B cell (primary cell): ENCODE data around the gene DAZAP2. TPM values are rescaled to one million over a fixed set of nuclear protein-coding genes. Genes with fewer than 3 reads are reported as not detected.

ENCODE experiments used
- ATAC-seq: fragments of 200-7000 bp; cut with Tn5 transposase; one replicate; pipeline ENCODE4 v1.10.0; 2021; ENCODE audit warnings: low read depth, mild to moderate bottlenecking, moderate number of reproducible peaks, moderate library complexity
- CTCF ChIA-PET: fragments of 350-600 bp; sonication (Branson Sonifier 250); formaldehyde crosslinking; loops from one replicate; lab custom pipeline; 2021; ENCODE audit warnings: antibody characterized with exemption, inconsistent platforms; lab: Charles Lee
- POLR2A ChIA-PET: fragments of 350-600 bp; sonication (Branson Sonifier 250); formaldehyde crosslinking; loops from one replicate; lab custom pipeline; 2021; ENCODE audit warnings: antibody characterized with exemption; lab: Charles Lee
- DNase-seq: peaks from one replicate; pipeline ENCODE4 v3.0.0; 2013
- H2AFZ ChIP-seq: 2 replicates; pipeline ENCODE4 v1.6.1; 2012; ENCODE audit warnings: mild to moderate bottlenecking, low read depth, low read length; ENCODE audit not compliant: insufficient read depth, poor library complexity, severe bottlenecking
- H3K27ac ChIP-seq, 2 donors: 1 replicate in 1 of 2; 2 replicates in 1 of 2; pipeline ENCODE4 v1.5.1; 2012 to 2013; ENCODE audit warnings: low read length in 2 of 2, mild to moderate bottlenecking in 2 of 2, moderate library complexity in 1 of 2
- H3K27me3 ChIP-seq, 4 experiments: fragments of 200-600 bp in 1 of 4; sonication (generic) in 1 of 4; replicated peaks in 1 of 4; 1 replicate in 2 of 4; 2 replicates in 2 of 4; pipeline versions ENCODE4 v1.6.1 to v1.7.0; 2013 to 2016; ENCODE audit warnings: low read length in 3 of 4, mild to moderate bottlenecking in 2 of 4, mixed read lengths in 1 of 4, moderate library complexity in 1 of 4; ENCODE audit not compliant: insufficient read depth in 4 of 4, control insufficient read depth in 3 of 4; ENCODE audit errors: control extremely low read depth in 1 of 4
- H3K36me3 ChIP-seq, 2 experiments: replicated peaks in 1 of 2; 1 replicate in 1 of 2; 2 replicates in 1 of 2; pipeline versions ENCODE4 v1.6.1 to v1.7.1; 2013; ENCODE audit warnings: low read length in 1 of 2; ENCODE audit not compliant: insufficient read depth in 2 of 2, control insufficient read depth in 1 of 2; ENCODE audit errors: control extremely low read depth in 1 of 2, extremely low read depth in 1 of 2
- H3K4me1 ChIP-seq, 2 donors: fragments of 200-600 bp in 1 of 2; sonication (generic) in 1 of 2; 1 replicate in 1 of 2; 2 replicates in 1 of 2; pipeline versions ENCODE4 v1.5.1 to v1.6.1; 2013 to 2017; ENCODE audit warnings: low read length in 2 of 2; ENCODE audit not compliant: control insufficient read depth in 2 of 2, insufficient read depth in 2 of 2
- H3K4me2 ChIP-seq: replicated peaks from 2 replicates; pipeline ENCODE3; 2012; ENCODE audit warnings: mild to moderate bottlenecking, low read depth, low read length; ENCODE audit not compliant: poor library complexity, severe bottlenecking
- H3K4me3 ChIP-seq, 5 experiments: fragments of 200-600 bp in 1 of 5; sonication (generic) in 1 of 5; 1 replicate in 3 of 5; 2 replicates in 2 of 5; pipeline versions ENCODE4 v1.5.1 to v1.7.0; 2011 to 2016; ENCODE audit warnings: low read length in 4 of 5, mild to moderate bottlenecking in 4 of 5, low read depth in 2 of 5, control low read depth in 1 of 5, moderate library complexity in 1 of 5; ENCODE audit not compliant: insufficient read depth in 1 of 5; ENCODE audit errors: control extremely low read depth in 1 of 5, extremely low read depth in 1 of 5
- H3K79me2 ChIP-seq: fragments of 200-600 bp; sonication (generic); one replicate; pipeline ENCODE4 v1.6.0; 2016; ENCODE audit warnings: low read length; ENCODE audit not compliant: control insufficient read depth, insufficient read depth
- H3K9ac ChIP-seq: fragments of 200-600 bp; sonication (generic); 2 replicates; pipeline ENCODE4 v1.6.1; 2017; ENCODE audit warnings: mild to moderate bottlenecking, low read length, moderate library complexity
- H3K9me3 ChIP-seq, 3 donors: one replicate each; pipeline versions ENCODE4 v1.6.1 to v1.7.1; 2013; ENCODE audit warnings: low read length in 2 of 3; ENCODE audit not compliant: control insufficient read depth in 2 of 3, insufficient read depth in 1 of 3; ENCODE audit errors: control extremely low read depth in 1 of 3
- H4K20me1 ChIP-seq: 2 replicates; pipeline ENCODE4 v1.6.0; 2012; ENCODE audit warnings: mild to moderate bottlenecking, low read length; ENCODE audit not compliant: insufficient read depth, control insufficient read depth, poor library complexity, severe bottlenecking
- H3K27ac Mint-ChIP-seq: one replicate; pipeline ENCODE4 v1.8.0; 2021; ENCODE audit warnings: mixed read lengths
- H3K27me3 Mint-ChIP-seq: one replicate; pipeline ENCODE4 v1.8.0; 2021; ENCODE audit warnings: mixed read lengths
- H3K4me1 Mint-ChIP-seq: one replicate; pipeline ENCODE4 v1.8.0; 2021; ENCODE audit warnings: mixed read lengths
- H3K4me3 Mint-ChIP-seq: one replicate; pipeline ENCODE4 v1.8.0; 2021; ENCODE audit warnings: mixed read lengths
- H3K9me3 Mint-ChIP-seq: one replicate; pipeline ENCODE4 v1.8.0; 2022; ENCODE audit warnings: mixed read lengths; ENCODE audit not compliant: insufficient read depth
- EZH2 ChIP-seq: IDR thresholded peaks from 2 replicates; pipeline ENCODE4 v1.6.1; 2012; ENCODE audit warnings: borderline replicate concordance, low read depth, mild to moderate bottlenecking, moderate library complexity, low read length; ENCODE audit not compliant: insufficient read depth, poor library complexity, severe bottlenecking
- WGBS: methylation state at CpG from one replicate; pipeline ENCODE4 v1.1.5; 2013; ENCODE audit warnings: missing lambda C conversion rate; ENCODE audit not compliant: insufficient coverage; 5-methylcytosine and 5-hydroxymethylcytosine counted together
- intact Hi-C: fragments of 100-400 bp; cut with micrococcal nuclease; formaldehyde crosslinking; loops from one replicate; pipeline ENCODE4 v1.10.0; 2022
- polyA plus RNA-seq: library from polyadenylated mRNA; depleted of rRNA; stranded (reverse); fragments of >200 nt; gene quantifications from 2 replicates; pipeline ENCODE4 v1.2.3, GENCODE V29; 2012
- total RNA-seq, 2 donors: library from RNA; stranded (reverse); fragments of 120-200 nt in 1 of 2; gene quantifications; 1 replicate in 1 of 2; 2 replicates in 1 of 2; pipeline versions ENCODE4 v1.2.3 to v1.2.4, GENCODE V29; 2013 to 2022
- TF ChIP-seq, protein P1 (sequence below): fragments of 200-600 bp; IDR thresholded peaks from one replicate; pipeline ENCODE4 v1.8.0; 2022; ENCODE audit warnings: antibody characterized with exemption, mild to moderate bottlenecking

The DAZAP2 gene
- total and polyA plus RNA-seq, 2 donors (not counting 1 experiment from before 2014, with no cell fraction given): 233 to 620 TPM

- TF ChIP-seq, protein P1, sequence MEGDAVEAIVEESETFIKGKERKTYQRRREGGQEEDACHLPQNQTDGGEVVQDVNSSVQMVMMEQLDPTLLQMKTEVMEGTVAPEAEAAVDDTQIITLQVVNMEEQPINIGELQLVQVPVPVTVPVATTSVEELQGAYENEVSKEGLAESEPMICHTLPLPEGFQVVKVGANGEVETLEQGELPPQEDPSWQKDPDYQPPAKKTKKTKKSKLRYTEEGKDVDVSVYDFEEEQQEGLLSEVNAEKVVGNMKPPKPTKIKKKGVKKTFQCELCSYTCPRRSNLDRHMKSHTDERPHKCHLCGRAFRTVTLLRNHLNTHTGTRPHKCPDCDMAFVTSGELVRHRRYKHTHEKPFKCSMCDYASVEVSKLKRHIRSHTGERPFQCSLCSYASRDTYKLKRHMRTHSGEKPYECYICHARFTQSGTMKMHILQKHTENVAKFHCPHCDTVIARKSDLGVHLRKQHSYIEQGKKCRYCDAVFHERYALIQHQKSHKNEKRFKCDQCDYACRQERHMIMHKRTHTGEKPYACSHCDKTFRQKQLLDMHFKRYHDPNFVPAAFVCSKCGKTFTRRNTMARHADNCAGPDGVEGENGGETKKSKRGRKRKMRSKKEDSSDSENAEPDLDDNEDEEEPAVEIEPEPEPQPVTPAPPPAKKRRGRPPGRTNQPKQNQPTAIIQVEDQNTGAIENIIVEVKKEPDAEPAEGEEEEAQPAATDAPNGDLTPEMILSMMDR: peak; percentile 69
- no peak for TF ChIP-seq EZH2
- Histone ChIP-seq H3K36me3 (no peaks in the 10 kb centered on the region), H3K9me3 (no peaks in the 10 kb centered on the region), H2AFZ (peak within 1 kb of the TSS; percentile 84), H3K4me1 (peaks cover 6 to 18% of the 10 kb centered on the region in 2 donors), H3K4me3 (peak within 1 kb of the TSS; percentile 68 to 86 (median 71)), H3K9ac (peak within 1 kb of the TSS; percentile 82), H3K4me2 (peak within 1 kb of the TSS; percentile 96), H4K20me1 (no peaks in the 10 kb centered on the region), H3K79me2 (peaks cover 3% of the 10 kb centered on the region), H3K27me3 (no peaks in the 10 kb centered on the region), H3K27ac (peak within 1 kb of the TSS; percentile 85 to 93)
- peaks cover 19% of the 10 kb centered on the region for H3K4me1 Mint-ChIP-seq
- H3K27ac Mint-ChIP-seq: peak within 1 kb of the TSS; percentile 96
- peak within 1 kb of the TSS; percentile 95 for H3K4me3 Mint-ChIP-seq
- no peaks in the 10 kb centered on the region for H3K9me3 Mint-ChIP-seq
- intact Hi-C loops: loop anchor here (1.0 to 5.0 kb wide), 10 partner anchors 20 to 1789 kb away; partner anchors contain the start of genes BIN2, CSRNP2, DAZAP2 and EIF4B
- no peaks in the 10 kb centered on the region for H3K27me3 Mint-ChIP-seq
- CTCF ChIA-PET: interaction anchor here (0.8 to 2.4 kb wide), 15 partner anchors 12 to 453 kb away, joined by 3 to 20 read pairs (median 4); partner anchors contain the start of genes CSRNP2 and DAZAP2
- POLR2A ChIA-PET: interaction anchor here (0.5 to 2.5 kb wide), 33 partner anchors 9 to 453 kb away, joined by 3 to 70 read pairs (median 5); partner anchors contain the start of genes CSRNP2, DAZAP2, SLC11A2 and TFCP2
- ATAC-seq (peak; percentile 72), DNase-seq (peak; percentile 87)
- WGBS: under 1% methylated on average over 28 of the region's 35 CpGs
These were observed 20.5 kb upstream of the DAZAP2 start, which contains the start of gene POU6F1 for GRCh38 chr12:51217968-51218606. Gene POU6F1 (minus strand): TSS chr12:51218062. CDS start chr12:51206836, 11,226 bp downstream.
